AG04450 (cell line): ENCODE data around the gene PCSK6. TPM values are rescaled to one million over a fixed set of nuclear protein-coding genes. Genes with fewer than 3 reads are reported as not detected.

ENCODE experiments used
- CTCF ChIA-PET: fragments of 300-600, 350-600 bp; formaldehyde crosslinking; extraction: SDS; loops from one replicate; lab custom pipeline; 2022; ENCODE audit warnings: antibody characterized with exemption, inconsistent platforms; lab: Charles Lee
- POLR2A ChIA-PET: fragments of 350-600 bp; formaldehyde crosslinking; extraction: SDS; loops from one replicate; lab custom pipeline; 2021; ENCODE audit warnings: antibody characterized with exemption, inconsistent platforms; lab: Yijun Ruan, JAX
- DNase-seq: peaks from one replicate; pipeline ENCODE4 v3.0.0-alpha.2; 2011; ENCODE audit warnings: low read depth, low spot score
- H3K27ac ChIP-seq: one replicate; pipeline ENCODE4 v1.5.1; 2012; ENCODE audit warnings: low read depth, low read length, control low read depth
- H3K27me3 ChIP-seq: one replicate; pipeline ENCODE4 v1.6.0; 2012; ENCODE audit warnings: low read length; ENCODE audit not compliant: control insufficient read depth, insufficient read depth
- H3K4me3 ChIP-seq: 2 replicates; pipeline ENCODE4 v1.5.1; 2011; ENCODE audit warnings: mild to moderate bottlenecking, low read depth, low read length, control low read depth
- H3K9me3 ChIP-seq: 2 replicates; pipeline ENCODE4 v1.5.1; 2012; ENCODE audit warnings: low read length; ENCODE audit not compliant: control insufficient read depth, insufficient read depth
- CTCF ChIP-seq: IDR thresholded peaks from 2 replicates; pipeline ENCODE4 v1.5.1; 2011; ENCODE audit warnings: low read depth, low read length, control low read depth, inconsistent platforms
- polyA plus RNA-seq: library from polyadenylated mRNA; depleted of rRNA; stranded (reverse); fragments of >200 nt; gene quantifications from 2 replicates; pipeline ENCODE4 v1.2.3, GENCODE V29; 2011

The PCSK6 gene
- polyA plus RNA-seq, 1 experiment = 0.06 TPM

GRCh38 chr15:101348015-101348414 is 141.5 kb downstream of the PCSK6 start:
- no peak for TF ChIP-seq CTCF
- Histone ChIP-seq H3K27ac (no peak overlapping the region), H3K4me3 (no peak overlapping the region), H3K27me3 (peaks cover 2% of the 10 kb centered on the region), H3K9me3 (no peaks in the 10 kb centered on the region)
- DNase-seq = no peak
- ChIA-PET POLR2A (no interaction called here), CTCF (no interaction called here)

- POLR2A ChIA-PET = no interaction called here
- CTCF ChIA-PET = no interaction called here
- Histone ChIP-seq H3K27ac (no peak overlapping the region), H3K9me3 (no peaks in the 10 kb centered on the region), H3K27me3 (peaks cover 2% of the 10 kb centered on the region), H3K4me3 (no peak overlapping the region)
- no peak for DNase-seq
- no peak for TF ChIP-seq CTCF
These were observed 142.1 kb downstream of the PCSK6 start for GRCh38 chr15:101347454-101347853.

DNA sequence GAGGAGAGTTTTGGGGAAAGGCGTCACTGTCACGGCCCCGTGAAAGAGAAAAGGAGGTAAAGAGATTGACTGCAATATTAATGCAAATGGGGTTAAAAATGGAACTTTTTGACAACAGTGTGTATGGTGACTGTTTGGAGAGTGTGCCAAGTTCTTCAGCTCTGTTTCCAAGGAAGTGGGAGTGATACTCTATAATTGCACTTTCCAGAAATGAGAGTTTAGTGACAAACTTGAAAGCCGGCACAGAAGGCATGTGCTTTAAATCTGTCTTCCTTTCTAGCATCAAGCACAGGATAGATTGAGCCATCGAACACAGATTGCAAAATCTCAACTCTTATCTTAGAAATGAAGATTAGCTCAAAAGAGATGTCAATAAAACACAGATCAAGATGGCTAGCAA is 142.6 kb downstream of the PCSK6 start:
- Histone ChIP-seq H3K27ac (no peak overlapping the region), H3K27me3 (peaks cover 2% of the 10 kb centered on the region), H3K4me3 (no peak overlapping the region), H3K9me3 (no peaks in the 10 kb centered on the region)
- no peak for TF ChIP-seq CTCF
- POLR2A ChIA-PET = no interaction called here
- CTCF ChIA-PET = no interaction called here
- DNase-seq = no peak

DNA sequence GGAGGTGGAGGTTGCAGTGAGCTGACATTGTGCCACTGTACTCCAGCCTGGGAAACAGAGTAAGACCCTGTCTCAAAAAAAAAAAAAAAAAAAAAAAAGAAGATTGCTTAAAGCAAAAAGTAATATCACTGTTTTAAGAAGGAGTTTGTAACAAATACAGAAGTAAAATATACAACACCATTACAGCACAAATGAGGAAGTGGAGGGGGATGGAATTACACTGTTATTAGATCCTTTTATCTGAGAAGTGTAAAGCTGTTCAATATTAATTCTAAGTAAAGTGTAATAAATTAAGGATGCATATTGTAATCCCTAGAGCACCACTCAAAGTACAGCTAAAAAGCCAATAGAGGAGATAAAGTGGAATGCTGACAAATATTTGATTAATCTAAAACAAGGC is 147.5 kb downstream of the PCSK6 start:
- DNase-seq = no peak
- Histone ChIP-seq H3K27ac (no peak overlapping the region), H3K9me3 (no peaks in the 10 kb centered on the region), H3K27me3 (peaks cover 2% of the 10 kb centered on the region), H3K4me3 (no peak overlapping the region)
- ChIA-PET POLR2A (no interaction called here), CTCF (no interaction called here)
- TF ChIP-seq CTCF = no peak

DNA sequence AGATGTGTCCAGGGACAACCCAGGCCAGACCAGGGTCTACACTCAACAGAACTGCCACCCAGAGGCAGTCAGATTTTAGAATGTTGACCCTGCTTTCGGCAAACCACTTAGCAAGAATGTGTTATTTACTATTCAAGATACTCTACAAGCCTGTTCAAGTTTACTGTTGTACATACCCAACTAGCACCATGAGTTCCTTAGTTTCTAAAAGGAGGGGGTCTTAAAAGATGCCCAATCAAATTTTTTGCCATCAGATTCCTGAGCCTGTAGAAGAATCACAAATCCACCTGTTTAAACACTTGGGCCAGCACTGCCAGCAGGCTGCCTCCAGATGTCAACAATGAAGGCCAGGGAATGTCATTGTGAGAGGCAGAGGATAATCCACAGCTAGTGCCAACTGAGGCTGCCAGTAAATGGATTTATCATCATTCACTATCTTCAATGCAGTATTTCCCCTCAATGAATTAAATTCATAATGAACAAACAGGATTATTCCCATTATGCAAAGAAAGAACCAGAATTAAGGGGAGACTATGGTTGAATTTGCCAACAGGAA is 150.9 kb downstream of the PCSK6 start:
- H3K9me3 ChIP-seq = peaks cover 6% of the 10 kb centered on the region; the same call in 1 of the 2 replicates
- no peak for TF ChIP-seq CTCF
- DNase-seq = no peak
- no peaks in the 10 kb centered on the region for H3K27me3 ChIP-seq
- CTCF ChIA-PET = interaction anchor here (0.5 kb wide), 1 partner anchor 260 kb away, joined by 3 read pairs; no protein-coding TSS in a partner anchor
- no peak overlapping the region for H3K4me3 ChIP-seq
- no peak overlapping the region for H3K27ac ChIP-seq
- POLR2A ChIA-PET = no interaction called here
